GM13977 (cell line): ENCODE data around the gene TIMM22.
"Not testable (repeated sequence)": the region's sequence is repeated elsewhere in the genome, so short reads cannot be mapped to it uniquely, and the experiment has no call there.

ENCODE experiments used
- DNase-seq: peaks from one replicate; pipeline ENCODE4 v3.0.0; 2012; ENCODE audit warnings: low spot score
- CTCF ChIP-seq: IDR thresholded peaks from 2 replicates; pipeline ENCODE4 v1.5.1; 2012; ENCODE audit warnings: mild to moderate bottlenecking, control low read depth; ENCODE audit not compliant: insufficient read depth; ENCODE audit errors: extremely low read depth, missing control alignments
- in situ Hi-C: fragments of 300-500 bp; cut with MboI; formaldehyde crosslinking; loops from one replicate; pipeline ENCODE4 v1.12.0; 2022; ENCODE audit warnings: low sequenced_read_pairs, low pct_unique_long_range_greater_than_20kb, mixed read lengths, inconsistent platforms; ENCODE audit not compliant: unreplicated experiment

Gene TIMM22

DNA sequence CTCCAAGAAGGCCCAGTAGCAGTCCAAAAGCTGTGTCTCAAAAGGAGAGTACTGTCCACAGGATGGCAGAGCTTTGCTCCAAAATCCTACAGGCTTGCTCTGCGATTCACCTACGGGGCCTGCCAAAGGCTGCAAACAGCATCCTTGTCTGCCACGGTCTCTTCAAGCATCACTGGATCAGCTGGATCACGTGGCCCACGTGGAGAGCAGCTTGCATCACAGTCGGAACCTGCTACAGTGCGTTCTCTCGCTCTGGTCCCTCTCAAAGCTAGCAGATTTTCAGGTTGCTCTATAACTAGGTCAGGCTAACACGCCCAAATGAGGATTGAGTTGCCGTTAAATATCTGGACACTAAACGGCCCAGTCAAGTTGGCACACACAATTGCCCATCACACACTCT lies 8.4 kb upstream of the TIMM22 start:
- in situ Hi-C loops: loop anchor here (10.0 kb wide), 1 partner anchor 204 kb away; the partner anchor contains the start of genes GLOD4 and MRM3
- DNase-seq: no peak
- TF ChIP-seq CTCF: no peak

GRCh38 chr17:992933-993332 lies 4.0 kb upstream of the TIMM22 start:
- in situ Hi-C loops: no loop called here
- TF ChIP-seq CTCF: no peak
- DNase-seq: no peak

DNA sequence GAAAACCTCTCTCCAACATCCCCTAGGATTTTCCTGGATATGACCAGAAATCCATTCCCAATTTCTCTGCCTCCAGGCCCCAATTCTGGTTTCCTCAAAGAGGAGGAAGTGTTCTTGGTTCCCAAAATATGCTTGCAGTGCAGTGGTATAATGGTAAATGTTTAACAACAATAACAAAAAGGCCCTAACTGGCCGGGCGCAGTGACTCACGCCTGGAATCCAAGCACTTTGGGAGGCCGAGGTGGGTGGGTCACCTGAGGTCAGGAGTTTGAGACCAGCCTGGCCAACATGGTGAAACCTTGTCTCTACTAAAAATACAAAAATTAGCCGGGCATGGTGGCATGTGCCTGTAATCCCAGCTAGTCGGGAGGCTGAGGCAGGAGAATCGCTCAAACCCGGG lies 1.6 kb upstream of the TIMM22 start:
- in situ Hi-C loops, DNase-seq: not testable (repeated sequence)

GRCh38 chr17:998111-998510 lies 1.2 kb downstream of the TIMM22 start:
- no peak for DNase-seq
- no peak for TF ChIP-seq CTCF
- in situ Hi-C loops: no loop called here

- no peak for DNase-seq
- in situ Hi-C loops: no loop called here
Measured at GRCh38 chr17:1000597-1001461, 3.9 kb downstream of the TIMM22 start.

GRCh38 chr17:1001640-1002411 lies 4.9 kb downstream of the TIMM22 start:
- no peak for TF ChIP-seq CTCF
- in situ Hi-C loops: no loop called here
- DNase-seq: no peak

More at GRCh38 chr17:1000597-1001461, 3.9 kb downstream of the TIMM22 start:
- TF ChIP-seq CTCF: no peak

DNA sequence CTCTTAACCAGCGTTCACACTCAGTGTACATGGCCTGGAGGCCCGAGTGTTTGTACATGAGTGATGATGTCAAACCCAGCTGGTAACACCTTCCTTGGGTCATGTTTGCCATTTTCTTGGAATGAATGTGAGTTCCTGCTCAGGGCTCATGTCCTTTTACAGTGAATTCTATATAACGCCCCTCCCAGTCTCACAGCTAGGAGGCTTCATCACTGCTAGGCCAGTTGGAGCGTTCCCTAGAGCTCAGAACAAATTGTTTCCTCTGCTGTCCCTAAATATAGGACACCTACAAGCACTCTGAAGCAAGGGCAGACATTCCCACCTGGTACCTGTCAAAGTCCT lies 5.5 kb downstream of the TIMM22 start:
- TF ChIP-seq CTCF: no peak
- no peak for DNase-seq
- in situ Hi-C loops: no loop called here
